CD4-positive, alpha-beta T cell treated with Interleukin-6 for 4 hours (primary cell): ENCODE data around the gene SEC11C.
"Not testable (repeated sequence)": the region's sequence is repeated elsewhere in the genome, so short reads cannot be mapped to it uniquely, and the experiment has no call there.

Source experiments
- DNase-seq: peaks from one replicate; pipeline ENCODE4 v3.0.0-alpha.2; 2020; ENCODE audit warnings: mixed read lengths

The SEC11C gene

GRCh38 chr18:59139615-59140301, at the start of gene SEC11C:
Gene SEC11C (plus strand): TSS chr18:59139884. CDS start chr18:59139949, 65 bp downstream.
- DNase-seq: peak; percentile 95

- no peak for DNase-seq
Measured at GRCh38 chr18:59090966-59091603, 48.6 kb upstream of the SEC11C start.

GRCh38 chr18:59093668-59094067, 46.0 kb upstream of the SEC11C start:
- no peak for DNase-seq

GRCh38 chr18:59094569-59094968, 45.1 kb upstream of the SEC11C start:
- no peak for DNase-seq

GRCh38 chr18:59096098-59096789, 43.4 kb upstream of the SEC11C start:
- no peak for DNase-seq

GRCh38 chr18:59101830-59102414, 37.8 kb upstream of the SEC11C start:
- no peak for DNase-seq

- no peak for DNase-seq
Measured at GRCh38 chr18:59109375-59109774, 30.3 kb upstream of the SEC11C start.

- no peak for DNase-seq
Measured at GRCh38 chr18:59114160-59114559, 25.5 kb upstream of the SEC11C start.

GRCh38 chr18:59123588-59124369, 15.9 kb upstream of the SEC11C start:
- no peak for DNase-seq

GRCh38 chr18:59124370-59124704, 15.3 kb upstream of the SEC11C start:
- DNase-seq: no peak

GRCh38 chr18:59127047-59127446, 12.6 kb upstream of the SEC11C start:
- no peak for DNase-seq

- no peak for DNase-seq
Measured at GRCh38 chr18:59129951-59130703, 9.6 kb upstream of the SEC11C start.

- DNase-seq: no peak
Measured at GRCh38 chr18:59132810-59133465, 6.7 kb upstream of the SEC11C start.

- peak; percentile 93 for DNase-seq
Measured at GRCh38 chr18:59139291-59139614, 431 bp upstream of the SEC11C start.

GRCh38 chr18:59140302-59140885, 710 bp downstream of the SEC11C start:
- DNase-seq: no peak

- DNase-seq: no peak
Measured at GRCh38 chr18:59141294-59142068, 1.8 kb downstream of the SEC11C start.

- DNase-seq: no peak
Measured at GRCh38 chr18:59142274-59142673, 2.6 kb downstream of the SEC11C start.

- DNase-seq: not testable (repeated sequence)
Measured at GRCh38 chr18:59142800-59143416, 3.2 kb downstream of the SEC11C start.

- no peak for DNase-seq
Measured at GRCh38 chr18:59143441-59143840, 3.8 kb downstream of the SEC11C start.

GRCh38 chr18:59144483-59144882, 4.8 kb downstream of the SEC11C start:
- no peak for DNase-seq
